Measurements from ENCODE around the gene CPT1A.

Gene CPT1A

GRCh38 chr11:68751004-68751325, 90.8 kb downstream of the CPT1A start:
- no peak for DNase-seq

- no peak for DNase-seq
Measured at GRCh38 chr11:68750195-68751003, 91.3 kb downstream of the CPT1A start.

- DNase-seq: no peak
Measured at GRCh38 chr11:68749229-68750123, 92.2 kb downstream of the CPT1A start.

- DNase-seq: no peak
Measured at GRCh38 chr11:68748061-68748460, 93.7 kb downstream of the CPT1A start.

- no peak for DNase-seq
Measured at GRCh38 chr11:68743539-68743938, 98.2 kb downstream of the CPT1A start.

GRCh38 chr11:68741463-68741862, 100.3 kb downstream of the CPT1A start:
- DNase-seq: peak; percentile 47

GRCh38 chr11:68735646-68736045, 106.1 kb downstream of the CPT1A start:
- DNase-seq: no peak

GRCh38 chr11:68735125-68735524, 106.6 kb downstream of the CPT1A start:
- DNase-seq: no peak

- DNase-seq: no peak
Measured at GRCh38 chr11:68734111-68734510, 107.6 kb downstream of the CPT1A start.

GRCh38 chr11:68727783-68728182, 113.9 kb downstream of the CPT1A start:
- DNase-seq: no peak

GRCh38 chr11:68724293-68724692, 117.4 kb downstream of the CPT1A start:
- no peak for DNase-seq

GRCh38 chr11:68722143-68722542, 119.6 kb downstream of the CPT1A start:
- DNase-seq: no peak

GRCh38 chr11:68721075-68721474, 120.6 kb downstream of the CPT1A start:
- no peak for DNase-seq

GRCh38 chr11:68715456-68716122, 126.1 kb downstream of the CPT1A start:
- DNase-seq: no peak

GRCh38 chr11:68714060-68714856, 127.5 kb downstream of the CPT1A start:
- DNase-seq: no peak

GRCh38 chr11:68711114-68711513, 130.6 kb downstream of the CPT1A start:
- DNase-seq: no peak

- DNase-seq: no peak
Measured at GRCh38 chr11:68710409-68710808, 131.3 kb downstream of the CPT1A start.

GRCh38 chr11:68709062-68709461, 132.7 kb downstream of the CPT1A start:
- no peak for DNase-seq

- DNase-seq: no peak
Measured at GRCh38 chr11:68707527-68707926, 134.2 kb downstream of the CPT1A start.

GRCh38 chr11:68704887-68705286, 136.8 kb downstream of the CPT1A start:
- peak; percentile 5 for DNase-seq

Data from fibroblast of skin of right quadriceps (primary cell).